ENCODE measurements around the gene TRIM24. TPM values are rescaled to one million over a fixed set of nuclear protein-coding genes. Genes with fewer than 3 reads are reported as not detected.

The TRIM24 gene
- total RNA-seq, 1 donor from 2014 or later: 9.2 TPM

GRCh38 chr7:138626846-138627245 lies 166.8 kb downstream of the TRIM24 start:
- no peak for ATAC-seq

- ATAC-seq: no peak
Observed at GRCh38 chr7:138627361-138627760, 167.3 kb downstream of the TRIM24 start.

GRCh38 chr7:138630059-138630610 lies 170.1 kb downstream of the TRIM24 start:
- ATAC-seq: no peak

GRCh38 chr7:138632384-138632783 lies 172.3 kb downstream of the TRIM24 start:
- no peak for ATAC-seq

- no peak for ATAC-seq
Observed at GRCh38 chr7:138632826-138633602, 173.0 kb downstream of the TRIM24 start.

Other genes starting within 250 kb of the TRIM24 start
- not detected for gene SVOPL, start 241.1 kb downstream of the TRIM24 start, total RNA-seq

Measured in esophagus mucosa (tissue), 1 donor.